ENCODE measurements around the gene ANGPTL2. TPM values are rescaled to one million over a fixed set of nuclear protein-coding genes. Genes with fewer than 3 reads are reported as not detected.

ANGPTL2 gene
- total RNA-seq, 4 donors from 2014 or later = 78.4 to 95.0 (median 87.3) TPM

GRCh38 chr9:127102788-127103187 lies 19.6 kb downstream of the ANGPTL2 start:
- no peak for TF ChIP-seq CTCF (IDR thresholded peaks at IDR 0.05; ENCODE audit: low read depth)

- no peak for TF ChIP-seq CTCF (IDR thresholded peaks at IDR 0.05; ENCODE audit: low read depth)
These were observed 20.3 kb downstream of the ANGPTL2 start for GRCh38 chr9:127102176-127102575.

GRCh38 chr9:127099664-127100063 lies 22.8 kb downstream of the ANGPTL2 start:
- TF ChIP-seq CTCF (IDR thresholded peaks at IDR 0.05; ENCODE audit: low read depth) = no peak

- no peak for TF ChIP-seq CTCF (IDR thresholded peaks at IDR 0.05; ENCODE audit: low read depth)
These were observed 23.4 kb downstream of the ANGPTL2 start for GRCh38 chr9:127098916-127099553.

GRCh38 chr9:127097683-127098082 lies 24.8 kb downstream of the ANGPTL2 start:
- no peak for TF ChIP-seq CTCF (IDR thresholded peaks at IDR 0.05; ENCODE audit: low read depth)

- no peak for TF ChIP-seq CTCF (IDR thresholded peaks at IDR 0.05; ENCODE audit: low read depth)
These were observed 26.2 kb downstream of the ANGPTL2 start for GRCh38 chr9:127096208-127096607.

GRCh38 chr9:127095411-127095810 lies 27.0 kb downstream of the ANGPTL2 start:
- no peak for TF ChIP-seq CTCF (IDR thresholded peaks at IDR 0.05; ENCODE audit: low read depth)

Data from subcutaneous adipose tissue (tissue), 4 donors.